GDM1 (cell line): ENCODE results near the gene SEZ6.
A peak's percentile ranks its signal among the peaks of the same experiment; 100 is the strongest.

Experiments used
- DNase-seq: peaks from one replicate; lab custom pipeline; 2025; lab: John Stamatoyannopoulos, UW

The SEZ6 gene

DNA sequence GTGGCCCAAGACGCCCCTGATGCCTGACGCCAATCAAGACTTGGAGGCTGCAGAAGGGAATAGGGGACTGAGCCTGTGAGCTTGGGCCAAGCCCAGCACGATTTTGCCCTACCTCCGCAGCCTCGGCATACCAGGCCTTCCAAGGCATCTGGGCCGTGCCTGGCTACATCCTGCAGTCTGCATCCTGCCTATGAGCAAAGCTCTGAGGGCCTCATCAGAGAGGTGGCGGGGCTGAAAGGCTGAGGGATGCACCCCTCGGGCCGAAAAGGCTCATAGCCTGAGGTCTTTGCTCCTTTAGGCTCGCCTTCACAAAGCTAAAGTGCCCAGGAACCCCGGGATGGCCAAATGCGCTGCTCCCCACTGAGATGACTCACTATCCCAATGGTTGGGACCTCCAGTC is 2.5 kb downstream of the SEZ6 start:
- no peak for DNase-seq

DNA sequence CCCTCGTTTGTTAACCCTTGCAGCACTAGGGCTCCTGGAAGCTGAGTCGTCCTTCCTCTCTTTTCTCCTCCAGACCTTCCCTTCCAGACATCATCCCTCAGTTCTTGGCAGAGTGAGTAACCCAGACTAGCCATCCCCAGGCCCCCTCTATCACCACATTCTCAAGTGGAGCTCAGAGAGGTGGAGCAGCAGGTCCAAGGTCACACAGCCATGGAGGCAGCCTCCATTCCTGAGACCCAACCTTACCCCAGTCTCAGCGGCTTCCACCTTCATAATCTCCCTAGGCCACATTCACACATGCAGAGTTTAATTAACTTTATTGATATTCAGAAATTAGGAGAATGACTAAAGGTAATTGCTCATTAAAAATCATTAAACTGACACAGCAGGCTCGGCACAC is 3.0 kb downstream of the SEZ6 start:
- DNase-seq: no peak

DNA sequence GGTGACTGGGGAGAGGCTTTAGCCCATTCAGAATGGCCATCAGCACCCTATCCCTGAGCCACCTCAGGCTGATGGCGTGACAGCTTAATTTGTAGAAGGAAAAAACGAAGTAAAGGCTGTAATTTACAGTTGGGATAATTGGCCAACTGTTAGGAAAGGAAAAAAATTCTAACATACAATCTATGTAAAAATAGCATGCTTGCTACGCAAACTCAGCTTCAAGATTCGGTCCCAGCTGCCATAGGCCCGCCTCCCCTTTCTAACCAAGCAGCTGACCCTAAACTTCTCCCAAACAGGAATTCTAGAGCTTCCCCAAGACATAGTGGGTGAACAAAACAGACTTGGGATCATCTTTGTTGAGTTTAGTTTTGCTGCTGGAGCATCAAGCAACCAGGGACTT is 4.9 kb downstream of the SEZ6 start:
- DNase-seq: no peak

DNA sequence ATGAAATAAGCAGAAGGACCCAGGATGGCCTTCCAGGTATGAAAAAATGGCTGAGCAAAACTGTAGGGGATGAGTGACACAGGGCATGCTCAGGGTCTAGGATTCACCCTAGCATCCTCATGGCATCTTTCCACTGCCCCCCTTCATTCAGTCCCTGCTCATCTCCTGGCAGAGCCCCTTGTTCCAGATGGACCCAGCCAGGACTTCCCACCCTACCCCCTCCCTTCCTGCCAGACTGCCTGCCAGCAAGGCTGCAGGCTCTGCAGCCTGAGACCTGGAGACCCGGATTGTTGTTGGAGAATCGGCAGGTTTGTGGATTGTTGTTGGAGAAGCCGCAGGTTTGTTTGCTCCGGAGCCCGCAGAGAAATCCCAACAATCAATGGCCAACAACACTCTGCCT is 6.6 kb downstream of the SEZ6 start:
- no peak for DNase-seq

DNA sequence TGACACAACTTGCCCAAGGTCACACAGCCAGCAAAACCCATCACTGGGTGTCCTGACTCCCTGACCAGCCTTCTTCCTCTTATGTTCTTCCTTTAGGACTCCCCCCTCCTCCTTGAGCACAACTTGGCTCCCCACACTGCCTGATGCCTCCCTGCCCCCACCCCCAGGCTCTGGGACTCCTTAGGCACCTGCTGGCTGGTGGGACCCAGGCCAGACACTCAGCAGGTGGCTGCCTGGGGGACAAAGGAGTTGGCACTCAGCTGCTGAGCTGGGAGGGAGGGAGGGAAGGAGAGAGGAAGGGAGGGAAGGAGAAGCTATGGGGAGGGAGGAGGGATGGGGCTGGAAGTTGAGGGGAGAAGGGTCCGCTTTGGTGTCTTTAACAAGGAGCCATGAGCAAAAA is 8.0 kb downstream of the SEZ6 start:
- DNase-seq: no peak

DNA sequence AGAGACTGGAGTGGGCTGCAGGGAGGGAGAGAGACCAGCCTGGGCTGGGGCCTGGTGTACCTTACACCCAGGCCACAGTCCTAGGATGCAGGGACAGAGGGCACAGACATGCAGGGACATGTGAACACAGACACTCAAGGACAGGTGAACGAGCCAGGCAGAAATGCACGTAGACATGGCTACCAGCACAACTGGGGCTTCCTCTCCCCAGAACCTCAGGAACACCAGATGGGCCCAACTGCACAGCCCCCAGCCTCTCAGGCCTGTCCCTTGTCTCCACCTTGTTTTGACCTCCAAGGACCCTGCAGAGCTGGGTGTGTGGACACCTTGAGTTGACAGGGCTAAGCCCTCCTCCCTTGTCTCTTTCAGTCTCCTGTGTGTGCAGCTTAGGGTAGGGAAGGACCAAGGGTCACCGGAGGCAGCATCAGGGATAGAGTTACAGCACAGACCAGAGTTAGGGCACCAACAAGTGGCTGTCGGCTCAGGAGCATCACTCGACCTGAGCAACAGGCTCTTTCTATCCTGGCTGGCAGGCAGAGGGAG is 9.2 kb downstream of the SEZ6 start:
- no peak for DNase-seq

DNA sequence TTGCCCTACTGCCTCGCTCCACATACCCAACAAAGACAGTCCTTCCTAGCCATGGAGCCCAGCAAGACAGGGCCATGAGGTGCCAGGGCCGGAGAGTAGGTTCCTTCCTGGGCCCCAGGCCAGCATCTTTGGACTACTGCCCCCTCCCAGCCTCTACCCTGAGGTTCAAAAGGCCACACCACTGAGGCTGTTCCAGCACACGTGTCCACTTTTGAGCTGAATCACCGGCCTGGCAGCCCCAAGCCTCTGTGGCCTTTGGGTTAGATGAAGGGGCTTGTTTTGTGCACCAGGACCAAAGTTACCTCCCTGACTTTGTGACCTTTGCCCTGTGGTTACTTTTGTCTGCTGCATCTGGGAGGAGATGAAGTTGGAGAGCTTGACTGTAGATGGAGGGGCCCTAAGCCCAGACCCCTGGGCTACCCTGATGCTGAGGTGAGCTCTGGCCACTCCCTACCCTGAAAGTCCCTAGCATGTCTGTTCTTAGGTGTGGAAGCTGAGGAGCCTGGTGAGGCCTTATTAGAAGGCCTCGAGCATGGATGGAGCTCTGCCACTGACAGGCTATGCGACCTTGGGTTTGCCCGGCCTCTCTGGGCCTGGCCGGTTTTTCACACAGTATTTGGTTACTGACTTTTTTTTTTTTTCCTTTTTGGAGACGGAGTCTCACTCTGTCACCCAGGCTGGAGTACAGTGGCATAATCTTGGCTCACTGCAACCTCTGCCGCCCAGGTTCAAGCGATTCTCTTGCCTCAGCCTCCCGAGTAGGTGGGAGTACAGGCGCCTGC is 12.0 kb downstream of the SEZ6 start:
- no peak for DNase-seq

DNA sequence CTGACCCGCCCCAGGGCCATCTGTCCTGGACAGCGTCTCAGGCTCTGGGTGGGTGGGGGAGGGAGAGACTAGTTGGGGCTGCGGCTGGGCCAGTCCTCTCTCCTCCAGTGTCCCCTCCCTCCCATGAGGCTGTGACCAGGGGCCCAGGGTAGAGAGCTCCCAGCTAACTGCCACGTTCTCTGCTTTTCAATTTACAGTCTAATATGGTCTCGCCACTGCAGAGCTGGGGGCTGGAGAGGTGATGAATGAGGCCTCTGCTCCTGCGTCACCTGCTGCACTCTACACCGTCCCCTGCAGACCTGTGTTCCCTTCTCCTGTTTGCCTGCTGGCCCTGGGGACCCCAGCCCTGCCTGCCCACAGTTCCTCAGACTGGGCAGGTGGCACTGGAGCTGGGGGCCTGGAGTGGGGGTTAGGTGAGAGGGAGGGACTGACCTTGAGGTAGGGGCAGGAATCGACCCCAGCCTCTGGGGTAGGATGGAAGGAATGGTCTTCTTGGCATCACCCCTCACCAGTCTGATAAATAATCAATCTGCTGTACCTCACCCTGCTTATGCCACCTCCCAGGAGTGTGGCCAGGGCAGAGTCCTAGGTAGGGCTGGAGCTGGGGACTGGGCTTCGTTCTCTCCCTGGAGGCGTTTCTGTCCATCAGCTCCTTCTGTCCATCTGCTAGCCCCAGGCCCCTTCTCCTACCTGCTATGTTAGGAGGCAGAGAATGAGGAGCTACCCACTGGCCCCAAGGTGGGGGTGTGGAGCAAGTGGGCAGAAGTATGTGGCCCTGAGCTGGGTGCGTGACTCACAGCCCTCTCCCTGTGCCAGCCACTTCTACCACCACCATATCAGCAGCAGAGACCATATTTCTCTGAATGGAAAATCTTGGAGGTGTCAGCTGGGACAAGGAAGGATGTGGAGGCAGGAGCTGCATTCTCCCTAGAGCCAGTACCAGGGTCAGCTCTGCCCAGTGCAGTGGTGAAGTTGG is 12.9 kb downstream of the SEZ6 start:
- no peak for DNase-seq

DNA sequence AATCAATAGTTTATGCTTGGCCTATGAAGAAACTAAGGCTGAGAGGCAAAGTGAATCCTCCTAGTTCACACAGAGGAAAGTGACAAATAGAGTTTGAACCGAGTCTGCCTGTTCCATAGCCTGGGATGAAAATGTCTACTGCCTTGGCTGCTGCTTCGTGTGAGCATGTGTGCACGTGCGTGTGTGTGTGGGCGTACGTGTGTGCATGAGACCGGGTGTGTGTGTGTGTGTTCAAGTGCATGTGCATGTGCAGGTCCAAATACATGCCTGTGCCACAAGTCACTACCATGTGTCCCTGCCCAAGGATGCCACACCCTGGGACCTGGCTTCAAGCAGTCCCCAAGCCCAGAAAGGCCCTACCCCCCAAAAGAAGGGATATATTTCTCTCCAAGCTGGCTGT is 13.6 kb downstream of the SEZ6 start:
- DNase-seq: no peak

DNA sequence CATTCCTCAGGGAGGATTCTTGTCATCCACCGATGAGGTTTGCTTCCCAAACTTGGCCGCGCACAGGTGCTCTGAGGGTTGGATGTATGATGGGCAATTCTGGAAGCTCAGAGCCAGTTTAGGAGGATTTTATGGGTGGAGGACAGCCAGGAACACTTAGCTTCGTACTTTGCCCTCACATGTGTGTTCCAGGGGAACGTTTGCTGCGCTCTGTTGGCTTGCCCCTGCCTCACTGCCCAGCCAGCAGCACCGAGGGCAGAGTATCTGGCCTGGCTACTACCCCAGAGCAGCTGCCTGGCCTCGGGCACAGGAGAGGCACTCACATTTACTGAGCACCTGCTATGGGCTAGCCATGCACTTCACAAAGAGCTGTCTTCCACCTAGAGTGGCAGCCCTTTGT is 14.1 kb downstream of the SEZ6 start:
- no peak for DNase-seq

DNA sequence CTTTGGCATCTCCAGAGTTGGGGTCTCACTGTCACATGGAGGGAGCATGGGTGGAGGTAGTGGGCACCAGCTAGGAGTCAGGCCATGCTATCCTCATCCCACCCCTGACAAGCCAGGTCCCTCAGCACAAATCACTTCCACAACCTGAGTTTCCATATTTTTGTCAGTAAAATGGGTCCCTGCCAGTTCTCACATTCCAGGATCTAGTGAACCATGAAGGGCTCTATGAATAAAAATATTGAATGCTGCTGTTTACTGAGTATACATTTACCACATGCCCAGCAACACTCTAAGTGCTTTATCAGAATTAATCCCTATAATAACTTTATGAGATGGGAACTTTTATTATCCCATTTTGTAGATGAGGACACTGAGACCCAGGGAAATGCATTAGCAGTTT is 16.8 kb downstream of the SEZ6 start:
- DNase-seq: no peak

DNA sequence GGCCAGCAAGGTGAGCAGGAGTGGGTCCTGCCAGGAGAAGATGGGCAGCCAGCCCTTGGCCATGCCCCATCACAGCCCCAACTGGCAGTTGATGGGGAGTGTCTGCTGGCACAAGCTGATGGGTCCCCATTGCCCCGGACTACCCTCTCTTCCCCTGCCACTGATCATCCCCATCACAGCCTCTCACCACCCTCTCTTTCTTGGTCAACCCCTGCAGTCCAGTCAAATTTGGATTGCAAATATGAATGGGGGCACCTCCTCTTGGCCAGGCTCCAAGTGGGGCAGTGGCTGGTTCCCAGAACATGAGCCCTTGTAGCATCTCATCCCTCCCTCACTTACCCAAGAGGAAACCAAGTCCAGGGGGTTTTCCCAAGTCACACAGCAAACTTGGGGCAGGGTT is 17.4 kb downstream of the SEZ6 start:
- no peak for DNase-seq

DNA sequence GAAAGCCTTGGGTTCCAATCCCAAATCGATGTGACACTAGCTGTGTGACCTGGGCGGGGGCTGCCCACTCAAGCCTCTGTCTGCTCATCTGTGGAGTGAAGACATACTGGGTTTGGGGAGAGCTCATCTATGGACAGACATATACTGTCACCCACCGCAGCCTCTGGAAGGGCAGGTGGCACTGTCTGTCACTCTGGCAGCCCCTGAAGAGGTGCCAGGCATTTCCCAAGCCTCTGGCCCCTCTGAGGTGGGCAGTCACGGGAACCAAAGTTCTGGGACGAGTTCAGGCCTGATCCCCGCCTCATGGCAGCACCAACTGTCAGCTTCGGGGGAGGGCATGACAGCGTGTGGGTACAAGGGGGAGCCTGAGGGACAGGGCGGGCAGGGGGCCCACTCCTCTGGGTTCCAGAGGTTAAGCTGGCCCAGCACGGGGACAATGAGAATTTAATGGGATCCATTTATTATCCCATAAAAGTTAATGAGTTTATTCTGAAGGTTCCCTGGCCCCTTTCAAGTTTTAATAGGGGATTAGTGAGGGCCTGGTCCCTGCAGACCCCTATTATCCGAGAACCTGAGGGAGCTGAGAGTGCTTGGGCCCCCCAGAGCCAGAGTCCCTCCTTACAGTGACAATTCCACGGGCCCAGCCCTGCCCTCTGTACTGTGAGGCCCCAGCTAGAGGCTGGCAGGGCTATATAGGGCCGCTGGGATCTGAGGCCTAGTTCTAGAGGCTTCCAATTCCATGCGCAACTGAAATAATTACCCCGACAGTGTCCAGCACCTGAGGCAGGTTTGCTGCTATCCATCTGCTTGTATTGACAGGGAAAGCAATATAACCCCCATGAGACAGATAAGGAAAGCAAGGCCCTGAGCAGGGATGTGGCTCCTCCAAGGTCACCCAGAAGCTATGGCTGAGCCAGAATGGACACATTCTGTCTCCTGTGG is 18.8 kb downstream of the SEZ6 start:
- no peak for DNase-seq

DNA sequence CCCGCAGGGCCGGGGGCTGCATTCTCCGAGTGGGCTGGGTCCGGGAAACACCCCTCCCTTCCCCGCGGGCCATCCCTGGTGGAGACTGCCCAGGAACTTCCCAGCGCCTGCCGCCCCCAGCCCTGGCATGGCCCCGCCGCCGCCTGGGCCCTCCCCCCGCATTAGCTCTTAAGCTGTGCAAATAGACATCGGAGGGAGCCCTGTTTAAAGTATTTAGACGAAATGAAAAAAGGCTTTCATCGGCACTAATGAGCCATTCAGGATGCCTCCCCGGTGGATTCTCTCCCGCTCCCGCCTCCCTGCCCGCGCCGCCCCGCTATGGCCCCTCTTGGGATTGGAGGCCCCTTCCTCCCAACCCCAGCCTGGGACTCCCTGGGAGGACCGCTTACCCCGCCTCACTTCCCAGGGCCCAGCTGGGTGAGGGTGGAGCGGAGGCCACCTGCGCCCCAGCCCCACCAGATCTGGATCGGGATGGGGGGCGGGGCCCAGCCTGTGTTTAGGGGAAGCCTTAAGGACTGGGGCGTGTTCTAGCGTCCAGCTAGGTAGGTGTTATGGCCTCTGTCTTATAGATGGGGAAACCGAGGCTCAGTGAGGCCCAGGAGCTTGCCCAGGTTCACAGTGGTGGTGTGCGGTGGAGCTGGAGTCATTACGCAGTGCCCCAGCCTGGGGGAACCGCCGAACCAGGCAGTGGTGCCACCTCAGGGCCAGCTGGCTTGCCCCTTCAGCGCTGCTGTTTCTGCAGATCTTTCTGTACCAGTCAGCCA is 19.7 kb downstream of the SEZ6 start:
- no peak for DNase-seq

DNA sequence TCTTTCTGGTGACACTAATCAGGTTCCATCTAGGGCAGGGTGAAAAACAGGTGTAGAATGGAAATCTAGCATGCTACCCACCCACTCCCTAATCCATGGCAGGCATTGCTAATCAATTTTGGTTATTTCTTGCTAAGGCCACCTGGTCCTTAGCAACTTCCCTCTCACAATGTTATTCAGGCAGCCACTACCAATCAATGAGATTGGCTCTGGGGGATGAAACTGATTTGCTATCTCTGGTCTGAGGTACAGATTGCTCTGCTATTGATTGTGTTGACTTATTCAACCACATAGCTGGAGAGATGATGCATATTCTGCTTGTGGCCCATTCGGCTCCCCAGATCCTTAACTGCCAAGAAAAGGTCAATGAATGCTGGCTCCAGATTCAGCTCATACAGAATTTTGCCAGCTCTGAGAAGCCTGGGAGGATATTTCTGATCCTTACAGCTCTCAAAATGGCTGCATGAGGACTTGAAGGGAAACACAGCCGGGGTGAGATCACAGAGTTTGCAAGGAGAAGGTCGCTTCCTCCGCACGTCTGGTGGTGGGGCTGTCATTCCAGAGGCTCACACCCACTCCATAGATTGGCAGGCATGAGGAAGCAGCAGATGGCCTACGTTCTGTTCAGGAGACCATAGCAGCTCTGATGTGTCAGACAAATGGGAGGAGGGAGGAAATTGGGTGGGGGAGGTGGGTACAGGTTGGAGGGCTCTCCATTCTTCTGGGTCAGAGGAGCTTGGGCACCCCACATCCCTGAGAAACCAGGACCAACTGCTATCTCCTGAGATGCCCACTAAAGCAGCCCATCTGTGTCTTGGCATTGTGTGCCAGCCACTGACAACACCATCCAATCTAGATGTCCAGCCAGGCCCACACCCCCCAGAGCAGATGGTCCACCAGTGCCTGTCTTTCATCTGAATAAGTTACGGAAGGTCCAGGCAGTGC is 22.3 kb downstream of the SEZ6 start:
- no peak for DNase-seq

DNA sequence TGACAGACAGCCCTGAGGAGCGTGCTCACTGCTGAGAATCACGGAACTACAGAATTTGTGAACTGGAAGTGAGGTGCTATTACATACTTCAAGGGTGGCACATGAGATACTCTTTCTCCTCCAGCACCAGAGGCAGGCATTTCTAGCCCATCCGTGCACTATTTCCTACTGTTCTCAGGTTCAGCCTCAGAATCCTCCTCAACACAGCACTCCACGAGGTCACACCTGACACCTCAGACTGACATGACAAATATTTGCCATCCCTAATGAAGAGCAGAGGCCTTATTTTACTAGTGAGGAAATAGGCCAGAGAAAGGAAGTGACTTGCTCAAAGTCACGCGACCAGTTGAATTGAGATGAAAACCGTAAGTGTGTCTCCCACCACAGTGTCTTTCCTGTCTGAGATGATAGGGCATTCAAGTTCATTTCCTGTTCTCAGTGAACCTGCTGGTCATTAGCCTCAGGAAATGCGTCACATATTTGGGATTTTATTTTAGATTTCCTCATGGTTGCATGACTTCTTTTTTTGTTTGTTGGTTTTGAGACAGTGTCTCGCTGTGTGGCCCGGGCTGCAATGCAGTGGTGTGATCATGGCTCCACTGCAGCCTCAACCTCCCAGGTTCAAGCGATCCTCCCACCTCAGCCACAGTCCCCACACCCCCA is 23.6 kb downstream of the SEZ6 start:
- peak; percentile 68 for DNase-seq

DNA sequence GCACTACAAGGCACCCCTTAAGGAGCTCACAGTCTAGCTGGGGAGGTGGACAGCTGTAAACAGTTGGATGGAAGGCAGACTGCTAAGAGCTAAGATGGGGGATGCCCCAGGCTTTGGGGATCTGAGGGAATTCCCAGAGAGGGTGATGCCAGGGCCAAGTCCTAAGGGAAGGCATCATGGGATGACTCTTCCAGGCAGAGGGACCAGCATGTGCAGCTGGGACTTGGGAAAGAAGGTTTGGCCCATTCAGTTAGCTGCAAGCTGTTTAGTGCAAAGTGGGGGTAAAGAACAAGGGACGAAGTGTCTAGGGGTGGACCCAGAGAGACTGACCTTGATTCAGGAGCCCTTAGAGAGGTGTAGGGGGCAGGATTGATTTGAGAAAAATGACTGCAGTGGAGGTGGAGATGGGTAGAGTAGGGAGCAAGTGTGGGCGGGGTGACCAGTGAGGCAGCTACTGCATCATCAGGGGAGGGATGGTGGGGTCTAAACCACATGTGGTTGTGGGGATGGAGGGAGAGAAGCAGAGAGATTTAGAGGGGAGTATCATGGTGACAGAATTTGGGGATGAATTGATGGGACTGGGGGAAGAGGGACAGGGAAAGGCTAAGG is 27.4 kb downstream of the SEZ6 start:
- DNase-seq: no peak

DNA sequence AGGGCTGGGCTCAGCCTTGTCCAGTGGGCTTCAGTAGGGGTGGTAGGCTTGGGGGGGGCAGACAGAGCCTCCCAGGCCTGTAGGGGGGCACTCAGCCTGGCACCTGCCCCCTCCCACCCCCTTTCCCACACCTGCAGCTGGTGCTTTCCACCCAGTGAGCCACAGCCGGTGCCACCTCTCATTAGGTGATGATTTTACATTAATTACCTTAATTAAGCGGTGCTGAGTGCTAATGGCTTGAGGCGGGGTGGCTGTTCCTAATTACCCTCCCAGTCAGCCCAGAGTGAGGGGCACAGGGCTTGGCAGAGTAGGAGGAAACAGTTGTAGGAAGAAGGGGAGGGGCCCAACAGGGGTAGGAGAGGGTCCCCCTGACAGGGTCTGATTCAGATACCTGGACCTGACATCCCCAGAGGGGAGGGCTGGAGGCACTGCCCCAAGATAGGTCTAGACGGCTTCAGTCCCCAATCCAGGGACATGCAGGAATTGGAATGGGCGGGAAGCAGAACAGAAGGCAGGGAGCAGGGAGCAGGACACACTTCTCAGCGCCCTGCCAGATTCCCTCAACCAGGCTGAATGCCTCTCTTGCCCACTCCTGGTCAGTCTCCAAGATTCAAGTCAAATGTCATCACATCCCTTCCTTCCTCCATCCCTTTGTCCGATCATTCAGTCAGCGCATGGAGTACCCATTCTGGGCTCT is 28.0 kb downstream of the SEZ6 start:
- no peak for DNase-seq
